Measurements from ENCODE around the gene RCBTB2. TPM values are rescaled to one million over a fixed set of nuclear protein-coding genes. Genes with fewer than 3 reads are reported as not detected.

Gene RCBTB2
- total RNA-seq, 3 donors from 2014 or later, result 10.8 to 16.1 (median 14.9) TPM

DNA sequence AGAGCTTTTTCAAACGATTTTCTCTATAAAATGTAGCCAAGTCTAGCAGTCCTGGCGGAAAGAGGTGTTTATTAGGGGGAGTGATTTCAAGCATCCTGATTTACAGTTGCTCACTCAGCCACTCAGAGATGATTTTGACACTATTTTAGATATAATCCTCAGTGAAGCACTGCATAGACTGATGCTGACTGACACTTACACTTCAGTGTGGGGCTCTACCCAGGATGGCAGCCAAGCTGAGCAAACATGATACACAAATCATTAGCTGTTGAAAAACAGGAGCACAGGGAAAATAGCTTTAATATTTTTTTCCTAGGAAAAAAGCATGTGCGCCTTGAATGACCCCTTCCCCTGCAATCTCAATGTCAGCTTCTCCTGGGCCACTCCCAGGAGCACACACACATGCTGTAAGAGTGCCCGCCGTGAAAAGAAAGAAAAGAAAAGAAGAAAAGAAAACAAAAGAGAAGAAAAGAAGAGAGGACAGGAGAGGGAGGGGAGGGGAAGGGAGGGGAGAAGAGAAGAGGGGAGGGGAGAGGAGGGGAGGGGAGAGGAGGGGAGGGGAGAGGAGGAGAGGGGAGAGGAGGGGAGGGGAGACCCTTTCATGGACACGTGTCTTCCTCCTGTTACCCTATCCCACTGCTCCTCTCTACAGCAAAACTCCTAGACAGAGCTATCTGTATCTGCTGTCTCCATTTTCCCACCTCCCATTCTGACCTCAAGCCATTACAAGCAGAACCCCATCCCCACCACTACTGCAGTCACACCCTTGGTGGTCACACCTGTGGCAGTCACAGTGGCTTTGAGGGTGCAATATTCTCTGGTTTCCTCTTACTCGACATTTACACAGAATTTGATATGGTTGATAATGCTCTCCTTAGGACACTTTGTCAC lies 36.4 kb downstream of the RCBTB2 start:
- Histone ChIP-seq H3K4me3 (no peak overlapping the region), H3K27ac (no peak overlapping the region), H3K9me3 (no peaks in the 10 kb centered on the region), H3K27me3 (no peaks in the 10 kb centered on the region), H3K4me1 (peaks cover 0 to 14% of the 10 kb centered on the region in 2 donors), H3K36me3 (no peaks in the 10 kb centered on the region)
- no peak for DNase-seq (ENCODE audit: low spot score in 2 of 2)
- intact Hi-C loops (cut with DNase I; ENCODE audit: low total_unique reads), result no loop called here
- TF ChIP-seq, protein P1, sequence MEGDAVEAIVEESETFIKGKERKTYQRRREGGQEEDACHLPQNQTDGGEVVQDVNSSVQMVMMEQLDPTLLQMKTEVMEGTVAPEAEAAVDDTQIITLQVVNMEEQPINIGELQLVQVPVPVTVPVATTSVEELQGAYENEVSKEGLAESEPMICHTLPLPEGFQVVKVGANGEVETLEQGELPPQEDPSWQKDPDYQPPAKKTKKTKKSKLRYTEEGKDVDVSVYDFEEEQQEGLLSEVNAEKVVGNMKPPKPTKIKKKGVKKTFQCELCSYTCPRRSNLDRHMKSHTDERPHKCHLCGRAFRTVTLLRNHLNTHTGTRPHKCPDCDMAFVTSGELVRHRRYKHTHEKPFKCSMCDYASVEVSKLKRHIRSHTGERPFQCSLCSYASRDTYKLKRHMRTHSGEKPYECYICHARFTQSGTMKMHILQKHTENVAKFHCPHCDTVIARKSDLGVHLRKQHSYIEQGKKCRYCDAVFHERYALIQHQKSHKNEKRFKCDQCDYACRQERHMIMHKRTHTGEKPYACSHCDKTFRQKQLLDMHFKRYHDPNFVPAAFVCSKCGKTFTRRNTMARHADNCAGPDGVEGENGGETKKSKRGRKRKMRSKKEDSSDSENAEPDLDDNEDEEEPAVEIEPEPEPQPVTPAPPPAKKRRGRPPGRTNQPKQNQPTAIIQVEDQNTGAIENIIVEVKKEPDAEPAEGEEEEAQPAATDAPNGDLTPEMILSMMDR (IDR thresholded peaks at IDR 0.05), result no peak
- TF ChIP-seq POLR2A (IDR thresholded peaks at IDR 0.05) (no peak), POLR2AphosphoS5 (IDR thresholded peaks at IDR 0.05) (no peak)

DNA sequence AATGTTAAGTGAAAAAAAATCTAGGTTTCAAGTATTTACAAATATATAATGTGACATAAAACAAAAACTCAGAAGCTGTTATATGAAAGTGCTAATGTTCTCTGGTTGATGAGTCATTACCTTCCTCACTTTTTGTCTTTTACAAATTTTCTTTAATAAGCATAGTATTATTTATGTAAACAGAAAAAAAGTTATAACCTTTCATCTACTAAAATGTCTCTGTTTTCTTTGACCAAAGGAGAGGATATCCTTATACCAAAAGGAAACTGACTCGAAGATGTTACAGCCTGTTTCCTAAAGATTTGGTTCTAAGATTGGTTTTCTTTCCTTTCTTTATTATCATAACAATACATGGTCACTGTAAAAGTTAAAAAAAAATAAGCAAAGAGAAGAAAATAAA lies 38.0 kb downstream of the RCBTB2 start:
- no peak for TF ChIP-seq POLR2AphosphoS5 (IDR thresholded peaks at IDR 0.05)
- TF ChIP-seq POLR2A (IDR thresholded peaks at IDR 0.05), result no peak
- TF ChIP-seq, protein P1 (IDR thresholded peaks at IDR 0.05), result no peak
- intact Hi-C loops (cut with DNase I; ENCODE audit: low total_unique reads), result no loop called here
- no peak overlapping the region for H3K4me3 ChIP-seq
- H3K9me3 ChIP-seq, result no peaks in the 10 kb centered on the region
- peaks cover 0 to 14% of the 10 kb centered on the region in 2 donors for H3K4me1 ChIP-seq
- H3K27ac ChIP-seq, result no peak overlapping the region
- no peaks in the 10 kb centered on the region for H3K27me3 ChIP-seq
- H3K36me3 ChIP-seq, result no peaks in the 10 kb centered on the region
- DNase-seq (ENCODE audit: low spot score in 2 of 2), result no peak

DNA sequence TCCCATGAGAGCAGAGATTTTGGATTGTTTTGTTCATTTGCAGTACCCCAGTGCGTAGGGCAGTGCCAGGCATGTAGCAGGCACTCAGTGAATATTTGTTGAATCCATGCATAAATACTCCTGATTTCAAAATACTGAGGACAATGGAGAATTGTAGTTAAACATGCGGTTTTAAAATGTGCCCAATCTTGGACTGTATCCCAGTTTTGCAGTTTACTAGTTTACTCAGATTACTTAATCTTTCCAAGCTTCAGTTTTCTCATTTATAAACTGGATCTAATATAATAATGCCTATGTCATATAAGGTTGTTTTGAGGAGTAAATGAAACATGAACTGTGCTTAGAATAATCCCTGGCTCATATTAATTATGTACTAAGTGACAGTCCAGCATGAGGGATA lies 39.0 kb downstream of the RCBTB2 start:
- H3K27me3 ChIP-seq, result no peaks in the 10 kb centered on the region
- H3K27ac ChIP-seq, result peak overlapping the region; percentile 78 to 86
- no peak for DNase-seq (ENCODE audit: low spot score in 2 of 2)
- peaks cover 0 to 14% of the 10 kb centered on the region in 2 donors for H3K4me1 ChIP-seq
- H3K36me3 ChIP-seq, result no peaks in the 10 kb centered on the region
- H3K9me3 ChIP-seq, result no peaks in the 10 kb centered on the region
- intact Hi-C loops (cut with DNase I; ENCODE audit: low total_unique reads), result no loop called here
- H3K4me3 ChIP-seq, result no peak overlapping the region
- TF ChIP-seq POLR2AphosphoS5 (IDR thresholded peaks at IDR 0.05) (no peak), POLR2A (IDR thresholded peaks at IDR 0.05) (no peak)
- TF ChIP-seq, protein P1 (IDR thresholded peaks at IDR 0.05), result no peak

DNA sequence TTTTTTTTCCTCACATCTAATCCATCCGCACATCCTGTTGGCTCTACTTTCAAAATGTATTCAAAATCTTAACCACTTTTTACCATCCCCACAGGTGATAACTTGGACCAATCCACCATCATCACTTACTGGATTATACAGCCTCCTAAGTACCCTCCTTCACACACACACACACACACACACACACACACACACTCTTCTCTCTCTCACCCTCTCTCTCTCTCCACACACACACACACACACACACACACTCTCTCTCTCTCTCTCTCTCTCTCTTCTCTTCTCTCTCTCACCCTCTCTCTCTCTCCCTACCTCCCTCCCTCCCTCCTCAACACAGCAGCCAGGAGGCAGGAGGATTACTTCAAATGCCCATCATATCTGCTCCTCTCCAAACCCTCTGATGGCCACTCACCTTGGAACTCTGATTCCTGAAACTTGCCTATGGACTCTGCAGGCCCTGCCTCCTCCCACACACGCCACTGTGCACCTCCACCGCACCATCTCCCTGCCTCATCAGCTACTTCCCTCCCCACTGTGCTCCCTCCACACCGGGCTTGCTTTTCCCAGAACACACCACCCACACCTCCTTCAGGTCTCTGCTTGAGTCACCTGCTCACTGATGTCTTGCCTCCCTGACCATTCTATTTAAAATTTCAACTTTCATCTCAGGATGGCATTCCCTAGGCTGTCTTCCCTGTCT lies 39.7 kb downstream of the RCBTB2 start:
- Histone ChIP-seq H3K4me1 (peaks cover 0 to 14% of the 10 kb centered on the region in 2 donors), H3K27me3 (no peaks in the 10 kb centered on the region), H3K36me3 (no peaks in the 10 kb centered on the region), H3K27ac (peak overlapping the region; percentile 78 to 86), H3K4me3 (peak overlapping the region in 2 of 3 donors; percentile 47 to 59), H3K9me3 (no peaks in the 10 kb centered on the region)
- TF ChIP-seq POLR2A (IDR thresholded peaks at IDR 0.05) (no peak), POLR2AphosphoS5 (IDR thresholded peaks at IDR 0.05) (no peak)
- TF ChIP-seq, protein P1 (IDR thresholded peaks at IDR 0.05), result no peak
- intact Hi-C loops (cut with DNase I; ENCODE audit: low total_unique reads), result no loop called here
- no peak for DNase-seq (ENCODE audit: low spot score in 2 of 2)

Data from breast epithelium (tissue), 4 donors.